SK-N-SH (cell line): ENCODE data around the gene PRX. TPM values are rescaled to one million over a fixed set of nuclear protein-coding genes. Genes with fewer than 3 reads are reported as not detected.

ENCODE experiments used
- CTCF ChIA-PET: fragments of 300-600, 350-600 bp; formaldehyde crosslinking; extraction: SDS; loops from one replicate; lab custom pipeline; 2021; lab: Yijun Ruan, JAX
- POLR2A ChIA-PET: fragments of 350-600 bp; sonication (Branson Sonifier 250); formaldehyde crosslinking; extraction: SDS; loops from one replicate; lab custom pipeline; 2020; ENCODE audit warnings: antibody characterized with exemption, inconsistent platforms; lab: Yijun Ruan, JAX
- DNase-seq: peaks from one replicate; pipeline ENCODE4 v3.0.0; 2012
- H2AFZ ChIP-seq: fragments of 200-600 bp; sonication (generic); 2 replicates; pipeline ENCODE4 v1.8.1; 2016; ENCODE audit warnings: antibody characterized with exemption, mild to moderate bottlenecking, low read depth
- H3F3A ChIP-seq: fragments of 200-600 bp; sonication (generic); replicated peaks from 2 replicates; pipeline ENCODE3; 2016; ENCODE audit warnings: antibody characterized with exemption, mild to moderate bottlenecking; ENCODE audit not compliant: insufficient read depth
- H3K27ac ChIP-seq, 2 experiments: fragments of 200-500 bp in 1 of 2; fragments of 200-600 bp in 1 of 2; sonication (Bioruptor generic) in 1 of 2; sonication (generic), shearing (Covaris generic) in 1 of 2; 2 replicates each; pipeline versions ENCODE4 v1.5.1 to v1.6.1; 2014 to 2016; ENCODE audit warnings: low read depth in 2 of 2, inconsistent platforms in 1 of 2, low read length in 1 of 2, mild to moderate bottlenecking in 1 of 2, mixed read lengths in 1 of 2
- H3K27me3 ChIP-seq: fragments of 200-600 bp; sonication (generic), shearing (Covaris generic); 2 replicates; pipeline ENCODE4 v1.6.1; 2016; ENCODE audit warnings: mixed run types; ENCODE audit not compliant: insufficient read depth
- H3K36me3 ChIP-seq, 2 experiments: fragments of 200-500 bp in 1 of 2; fragments of 200-600 bp in 1 of 2; sonication (Bioruptor generic) in 1 of 2; sonication (generic) in 1 of 2; replicated peaks in 1 of 2; 2 replicates each; pipeline versions ENCODE3 to v1.5.1; 2014 to 2016; ENCODE audit warnings: low read length in 1 of 2, mild to moderate bottlenecking in 1 of 2; ENCODE audit not compliant: insufficient read depth in 2 of 2, control insufficient read depth in 1 of 2
- H3K4me1 ChIP-seq, 2 experiments: fragments of 200-500 bp in 1 of 2; fragments of 200-600 bp in 1 of 2; sonication (Bioruptor generic) in 1 of 2; sonication (generic), shearing (Covaris generic) in 1 of 2; 2 replicates each; pipeline versions ENCODE4 v1.5.1 to v1.6.1; 2014 to 2016; ENCODE audit warnings: low read depth in 1 of 2, low read length in 1 of 2, mixed run types in 1 of 2; ENCODE audit not compliant: insufficient read depth in 2 of 2, control insufficient read depth in 1 of 2
- H3K4me2 ChIP-seq: fragments of 200-600 bp; sonication (generic), shearing (Covaris generic); 2 replicates; pipeline ENCODE4 v1.6.1; 2017; ENCODE audit warnings: mixed run types
- H3K4me3 ChIP-seq, 2 experiments: fragments of 200-500 bp in 1 of 2; fragments of 200-600 bp in 1 of 2; sonication (Bioruptor generic) in 1 of 2; sonication (generic), shearing (Covaris generic) in 1 of 2; 2 replicates each; pipeline versions ENCODE4 v1.5.1 to v1.8.1; 2014 to 2016; ENCODE audit warnings: low read depth in 2 of 2, inconsistent platforms in 1 of 2, low read length in 1 of 2, mild to moderate bottlenecking in 1 of 2, mixed read lengths in 1 of 2, moderate library complexity in 1 of 2
- H3K79me2 ChIP-seq: fragments of 200-600 bp; sonication (generic); 2 replicates; pipeline ENCODE4 v1.8.1; 2017; ENCODE audit warnings: mild to moderate bottlenecking; ENCODE audit not compliant: insufficient read depth
- H3K9ac ChIP-seq: fragments of 200-600 bp; sonication (generic); 2 replicates; pipeline ENCODE4 v1.6.1; 2017; ENCODE audit warnings: mixed run types
- H3K9me2 ChIP-seq: fragments of 200-600 bp; sonication (generic); 2 replicates; pipeline ENCODE4 v1.6.1; 2017; ENCODE audit warnings: mixed run types
- H3K9me3 ChIP-seq: fragments of 200-600 bp; sonication (generic); 2 replicates; pipeline ENCODE4 v1.6.1; 2017; ENCODE audit warnings: mixed run types, mild to moderate bottlenecking, moderate library complexity
- H4K20me1 ChIP-seq: fragments of 200-600 bp; sonication (generic); 2 replicates; pipeline ENCODE4 v1.6.1; 2017; ENCODE audit warnings: mild to moderate bottlenecking, mixed run types; ENCODE audit not compliant: insufficient read depth
- CTCF ChIP-seq: fragments of 200-600 bp; sonication (generic); IDR thresholded peaks from 2 replicates; pipeline ENCODE4 v1.6.1; 2017; ENCODE audit warnings: antibody characterized with exemption, mild to moderate bottlenecking, moderate library complexity
- FOXJ3 ChIP-seq: sonication (generic); formaldehyde crosslinking; IDR thresholded peaks from 2 replicates; pipeline ENCODE4 v1.5.1; 2020; ENCODE audit warnings: mild to moderate bottlenecking, missing genetic modification reagents
- FOXM1 ChIP-seq: IDR thresholded peaks from 2 replicates; pipeline ENCODE4 v1.4.0; 2012; ENCODE audit warnings: low read depth, mild to moderate bottlenecking
- IRF3 ChIP-seq: fragments of 150-350 bp; IDR thresholded peaks from 2 replicates; pipeline ENCODE4 v1.6.1; 2016; ENCODE audit warnings: mild to moderate bottlenecking, low read depth, low read length
- JUND ChIP-seq: IDR thresholded peaks from 2 replicates; pipeline ENCODE4 v1.4.0; 2012
- MAX ChIP-seq: IDR thresholded peaks from 2 replicates; pipeline ENCODE4 v1.4.0; 2012; ENCODE audit warnings: low read depth
- NRF1 ChIP-seq: IDR thresholded peaks from 2 replicates; pipeline ENCODE4 v1.6.1; 2012; ENCODE audit warnings: low read depth, mild to moderate bottlenecking, low read length
- RXRA ChIP-seq: IDR thresholded peaks from 2 replicates; pipeline ENCODE4 v1.4.0; 2012; ENCODE audit warnings: low read depth, mild to moderate bottlenecking, borderline replicate concordance
- SMC3 ChIP-seq: IDR thresholded peaks from 2 replicates; pipeline ENCODE4 v1.6.1; 2012; ENCODE audit warnings: low read depth, low read length, improper control_type of control experiment
- ZBTB33 ChIP-seq: IDR thresholded peaks from 2 replicates; pipeline ENCODE4 v1.4.0; 2012; ENCODE audit warnings: low read depth, borderline replicate concordance
- WGBS: methylation state at CpG from one replicate; pipeline ENCODE4 v1.1.6; 2017; ENCODE audit warnings: low lambda C conversion rate; 5-methylcytosine and 5-hydroxymethylcytosine counted together
- polyA plus RNA-seq, 3 experiments: library from polyadenylated mRNA; depleted of rRNA; stranded (reverse); fragments of >200 nt; gene quantifications; 2 replicates each; pipeline ENCODE4 v1.2.3, GENCODE V29; 2012

Gene PRX
- polyA plus RNA-seq, 1 of the 3 experiments (the other 2 are of a cell fraction), result 2.2 TPM

- TF ChIP-seq ZBTB33 (no peak), JUND (no peak)
These were observed 6.6 kb upstream of the PRX start (continued) for GRCh38 chr19:40419780-40420179.

- Histone ChIP-seq H3K9ac (no peak overlapping the region), H2AFZ (no peak overlapping the region), H3K36me3 (peaks cover 7 to 15% of the 10 kb centered on the region in 2 experiments), H3K9me3 (no peaks in the 10 kb centered on the region), H3K27ac (no peak overlapping the region), H3K4me1 (peaks cover 6 to 11% of the 10 kb centered on the region in 2 experiments; a peak in 3 of 4 replicates), H3K9me2 (no peaks in the 10 kb centered on the region), H4K20me1 (no peaks in the 10 kb centered on the region), H3K79me2 (peaks cover 27% of the 10 kb centered on the region), H3K27me3 (no peaks in the 10 kb centered on the region), H3K4me3 (no peak overlapping the region), H3F3A (peaks cover 23% of the 10 kb centered on the region), H3K4me2 (no peak overlapping the region)
- ChIA-PET CTCF (interaction anchor here (0.5 to 2.6 kb wide), 4 partner anchors 24 to 144 kb away, joined by 3 to 16 read pairs (median 4); no protein-coding TSS in a partner anchor), POLR2A (no interaction called here)
- DNase-seq, result no peak
- no peak for TF ChIP-seq MAX
- no peak for TF ChIP-seq FOXM1
- no peak for TF ChIP-seq IRF3
- TF ChIP-seq SMC3, result no peak
- TF ChIP-seq FOXJ3 (CRISPR knock-in tag), result no peak
- no peak for TF ChIP-seq RXRA
- no peak for TF ChIP-seq ZBTB33
- TF ChIP-seq CTCF, result no peak
- TF ChIP-seq NRF1, result no peak
- WGBS, result 64% methylated on average over 5 of the region's 5 CpGs
These were observed 6.0 kb upstream of the PRX start for GRCh38 chr19:40419066-40419612.
